ENCODE data around the gene HBQ1. TPM values are rescaled to one million over a fixed set of nuclear protein-coding genes. Genes with fewer than 3 reads are reported as not detected.

Gene HBQ1
- total and polyA plus RNA-seq, 12 donors = 0.09 TPM; not detected in 11

GRCh38 chr16:191831-192230 is 11.6 kb downstream of the HBQ1 start:
- no peaks in the 10 kb centered on the region for H3K27me3 ChIP-seq
- no peaks in the 10 kb centered on the region for H3K9me3 ChIP-seq
- no peak for ATAC-seq
- no peak overlapping the region for H3K27ac ChIP-seq
- intact Hi-C loops (cut with DNase I) = no loop called here
- no peak overlapping the region for H3K4me3 ChIP-seq
- no peak for TF ChIP-seq CTCF (IDR thresholded peaks at IDR 0.05)
- DNase-seq = no peak
- no peaks in the 10 kb centered on the region for H3K4me1 ChIP-seq
- 93% methylated on average over 4 of the region's 4 CpGs for WGBS, 2 donors
- peaks cover 6 to 98% (median 79%) of the 10 kb centered on the region in 9 donors for H3K36me3 ChIP-seq

GRCh38 chr16:192686-193085 is 12.4 kb downstream of the HBQ1 start:
- no peaks in the 10 kb centered on the region for H3K27me3 ChIP-seq
- H3K27ac ChIP-seq = no peak overlapping the region
- ATAC-seq (no peak), DNase-seq (no peak)
- H3K4me3 ChIP-seq = no peak overlapping the region
- 95 to 96% methylated on average over 11 of the region's 11 CpGs for WGBS, 2 donors
- H3K4me1 ChIP-seq = no peaks in the 10 kb centered on the region
- intact Hi-C loops (cut with DNase I) = no loop called here
- H3K36me3 ChIP-seq = peaks cover 13 to 100% (median 83%) of the 10 kb centered on the region in 9 donors
- TF ChIP-seq CTCF (IDR thresholded peaks at IDR 0.05) = no peak
- H3K9me3 ChIP-seq = no peaks in the 10 kb centered on the region

DNA sequence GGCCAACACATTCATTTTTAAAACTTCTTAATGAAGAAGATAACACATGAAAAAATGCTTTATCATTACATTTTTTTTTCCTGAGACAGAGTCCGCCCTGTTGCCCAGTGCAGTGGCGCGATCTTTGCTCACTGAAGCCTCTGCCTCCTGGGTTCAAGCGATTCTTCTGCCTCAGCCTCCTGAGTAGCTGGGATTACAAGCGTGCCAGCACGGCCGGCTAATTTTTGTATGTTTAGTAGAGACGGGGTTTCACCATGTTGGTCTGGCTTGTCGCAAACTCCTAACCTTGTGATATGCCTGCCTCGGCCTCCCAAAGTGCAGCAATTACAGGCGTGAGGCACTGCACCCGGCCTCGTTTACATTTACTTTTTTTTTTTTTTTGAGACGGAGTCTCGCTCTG is 13.2 kb downstream of the HBQ1 start:
- Histone ChIP-seq H3K4me1 (no peaks in the 10 kb centered on the region), H3K27me3 (no peaks in the 10 kb centered on the region), H3K9me3 (no peaks in the 10 kb centered on the region), H3K4me3 (no peak overlapping the region), H3K27ac (no peak overlapping the region), H3K36me3 (peaks cover 14 to 100% (median 84%) of the 10 kb centered on the region in 9 donors)
- no peak for ATAC-seq
- no peak for DNase-seq
- 92 to 97% methylated on average over 14 of the region's 15 CpGs for WGBS, 2 donors
- intact Hi-C loops (cut with DNase I) = no loop called here
- TF ChIP-seq CTCF (IDR thresholded peaks at IDR 0.05) = no peak

DNA sequence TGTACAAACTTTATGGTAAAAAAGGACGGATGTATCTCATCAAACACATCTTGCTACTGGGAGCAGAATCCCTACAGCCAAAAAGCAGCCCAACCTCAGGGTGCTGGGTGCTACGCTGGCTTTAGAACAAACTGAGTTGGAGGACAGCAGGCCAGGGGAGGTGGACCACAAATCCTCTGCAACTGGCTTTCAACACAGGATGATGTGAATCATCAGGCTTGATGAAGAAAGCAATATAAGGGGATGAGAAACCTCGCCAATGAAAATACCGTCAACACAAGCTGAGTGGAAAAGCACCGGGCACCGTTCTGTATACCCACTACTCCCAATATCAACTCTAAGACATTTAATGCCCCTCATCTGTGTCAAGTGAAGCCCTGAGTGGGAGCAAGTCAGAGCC is 14.3 kb downstream of the HBQ1 start:
- Histone ChIP-seq H3K27ac (no peak overlapping the region), H3K36me3 (peaks cover 12 to 100% (median 85%) of the 10 kb centered on the region in 9 donors), H3K4me3 (no peak overlapping the region), H3K9me3 (no peaks in the 10 kb centered on the region), H3K4me1 (no peaks in the 10 kb centered on the region), H3K27me3 (no peaks in the 10 kb centered on the region)
- ATAC-seq (no peak), DNase-seq (no peak)
- 86 to 95% methylated on average over 6 of the region's 6 CpGs for WGBS, 2 donors
- no peak for TF ChIP-seq CTCF (IDR thresholded peaks at IDR 0.05)
- intact Hi-C loops (cut with DNase I) = no loop called here
